IPS-18c (cell line): ENCODE data around the gene ZNF23.
A peak's percentile ranks its signal among the peaks of the same experiment; 100 is the strongest.
"Not testable (repeated sequence)": the region's sequence is repeated elsewhere in the genome, so short reads cannot be mapped to it uniquely, and the experiment has no call there.

ENCODE experiments used
- H3K4me3 ChIP-seq: 2 replicates; pipeline ENCODE4 v1.7.0; 2013; ENCODE audit warnings: low read depth, mild to moderate bottlenecking, low read length, moderate library complexity; ENCODE audit not compliant: insufficient read depth
- H3K9me3 ChIP-seq: one replicate; pipeline ENCODE4 v1.6.1; 2013; ENCODE audit warnings: mild to moderate bottlenecking, low read length, moderate library complexity; ENCODE audit not compliant: control insufficient read depth, insufficient read depth

ZNF23 gene

GRCh38 chr16:71461686-71462648 lies at the start of gene ZNF23:
Gene ZNF23, minus strand, starts transcription at chr16:71462247. Its CDS starts 5,451 bp downstream, at chr16:71456796.
- H3K4me3 ChIP-seq = peak within 1 kb of the TSS; percentile 99

GRCh38 chr16:71507061-71507460 lies 45.0 kb upstream of the ZNF23 start:
- no peak overlapping the region for H3K4me3 ChIP-seq

More at GRCh38 chr16:71461686-71462648, at the start of gene ZNF23:
- H3K9me3 ChIP-seq = peaks cover 2% of the 10 kb centered on the region

GRCh38 chr16:71504901-71505300 lies 42.9 kb upstream of the ZNF23 start:
- Histone ChIP-seq H3K4me3 (no peak overlapping the region), H3K9me3 (peaks cover 3% of the 10 kb centered on the region)

More at GRCh38 chr16:71507061-71507460, 45.0 kb upstream of the ZNF23 start:
- peaks cover 5% of the 10 kb centered on the region for H3K9me3 ChIP-seq

GRCh38 chr16:71504051-71504450 lies 42.0 kb upstream of the ZNF23 start:
- H3K9me3 ChIP-seq, H3K4me3 ChIP-seq: not testable (repeated sequence)

GRCh38 chr16:71501547-71501946 lies 39.5 kb upstream of the ZNF23 start:
- Histone ChIP-seq H3K4me3 (no peak overlapping the region), H3K9me3 (peaks cover 3% of the 10 kb centered on the region)

- H3K4me3 ChIP-seq = no peak overlapping the region
- peaks cover 3% of the 10 kb centered on the region for H3K9me3 ChIP-seq
Observed at GRCh38 chr16:71500964-71501363, 38.9 kb upstream of the ZNF23 start.

GRCh38 chr16:71499775-71500364 lies 37.8 kb upstream of the ZNF23 start:
- Histone ChIP-seq H3K9me3 (peaks cover 3% of the 10 kb centered on the region), H3K4me3 (no peak overlapping the region)

GRCh38 chr16:71498031-71498430 lies 36.0 kb upstream of the ZNF23 start:
- Histone ChIP-seq H3K4me3 (no peak overlapping the region), H3K9me3 (peaks cover 3% of the 10 kb centered on the region)

GRCh38 chr16:71493213-71493612 lies 31.2 kb upstream of the ZNF23 start:
- no peaks in the 10 kb centered on the region for H3K9me3 ChIP-seq
- no peak overlapping the region for H3K4me3 ChIP-seq

- Histone ChIP-seq H3K9me3 (no peaks in the 10 kb centered on the region), H3K4me3 (no peak overlapping the region)
Observed at GRCh38 chr16:71492786-71493185, 30.7 kb upstream of the ZNF23 start.

GRCh38 chr16:71491054-71491453 lies 29.0 kb upstream of the ZNF23 start:
- no peaks in the 10 kb centered on the region for H3K9me3 ChIP-seq
- H3K4me3 ChIP-seq = no peak overlapping the region

GRCh38 chr16:71490361-71490760 lies 28.3 kb upstream of the ZNF23 start:
- no peak overlapping the region for H3K4me3 ChIP-seq
- H3K9me3 ChIP-seq = no peaks in the 10 kb centered on the region

- H3K4me3 ChIP-seq = no peak within 1 kb of the TSS
- H3K9me3 ChIP-seq = no peaks in the 10 kb centered on the region
Observed at GRCh38 chr16:71489122-71489521, 27.1 kb upstream of the ZNF23 start, which contains the start of gene ZNF19. Gene ZNF19, minus strand, starts transcription at chr16:71489324. Its CDS starts 7,210 bp downstream, at chr16:71482114.

- H3K9me3 ChIP-seq = no peaks in the 10 kb centered on the region
- H3K4me3 ChIP-seq = peak overlapping the region; percentile 98
Observed at GRCh38 chr16:71484006-71484893, 22.2 kb upstream of the ZNF23 start.

GRCh38 chr16:71482569-71482968 lies 20.5 kb upstream of the ZNF23 start:
- H3K9me3 ChIP-seq = no peaks in the 10 kb centered on the region
- no peak overlapping the region for H3K4me3 ChIP-seq

GRCh38 chr16:71480956-71481355 lies 18.9 kb upstream of the ZNF23 start:
- no peaks in the 10 kb centered on the region for H3K9me3 ChIP-seq
- H3K4me3 ChIP-seq = no peak overlapping the region

- Histone ChIP-seq H3K9me3 (no peaks in the 10 kb centered on the region), H3K4me3 (no peak overlapping the region)
Observed at GRCh38 chr16:71479420-71479819, 17.4 kb upstream of the ZNF23 start.
